GM12892 (cell line): ENCODE results near the gene PRSS33.

Experiments used
- POLR2A ChIP-seq: IDR thresholded peaks from 2 replicates; pipeline ENCODE4 v1.6.1; 2011; ENCODE audit warnings: low read depth, low read length, control low read depth
- POLR2AphosphoS5 ChIP-seq: IDR thresholded peaks from 2 replicates; pipeline ENCODE4 v1.6.1; 2011; ENCODE audit warnings: low read depth, low read length, control low read depth
- TAF1 ChIP-seq: IDR thresholded peaks from 2 replicates; pipeline ENCODE4 v1.6.1; 2011; ENCODE audit warnings: low read depth, mild to moderate bottlenecking, control low read depth, low read length, borderline replicate concordance

- TF ChIP-seq TAF1 (no peak), POLR2A (no peak), POLR2AphosphoS5 (no peak)
These were observed 30.2 kb upstream of the PRSS33 start for GRCh38 chr16:2817340-2818271.
